ENCODE data around the gene TAS2R41.

DNA sequence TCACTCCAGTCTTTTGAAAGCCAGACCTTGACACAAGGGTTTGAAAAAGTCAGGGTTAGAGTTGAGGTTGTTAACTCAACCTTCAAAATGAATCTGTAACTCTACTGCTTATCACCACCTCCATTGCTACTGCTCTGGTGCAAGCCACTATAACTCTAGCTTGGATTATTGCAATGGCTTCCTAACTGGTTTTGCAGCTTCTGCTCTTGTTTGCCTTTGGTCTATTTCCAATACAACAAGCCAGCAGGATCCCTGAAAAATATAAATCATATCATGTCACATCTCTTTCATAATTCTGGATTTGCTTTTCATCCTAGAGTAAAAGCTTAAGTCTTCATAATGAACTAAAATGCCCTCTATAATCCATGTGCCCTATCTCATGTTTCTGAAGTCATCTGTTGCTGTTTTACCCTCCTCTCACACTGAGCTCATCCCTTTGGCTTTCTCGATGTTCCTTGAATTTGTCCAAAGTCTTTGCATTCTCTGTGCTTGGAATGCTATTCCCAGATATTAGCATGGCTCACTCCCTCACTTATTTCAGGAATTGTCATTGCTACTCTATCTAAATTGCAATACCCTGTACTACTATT, 23.5 kb upstream of the TAS2R41 start:
- TF ChIP-seq STAG1 (CRISPR knock-in tag; IDR thresholded peaks at IDR 0.05) (no peak), SP1 (IDR thresholded peaks at IDR 0.05) (no peak), SP1 (CRISPR knock-in tag; IDR thresholded peaks at IDR 0.05) (no peak), IKZF4 (CRISPR knock-in tag; IDR thresholded peaks at IDR 0.05; ENCODE audit: borderline replicate concordance, low read depth, not compliant biosample characterization) (no peak), EZH2 (conservative IDR thresholded peaks at IDR 0.05; ENCODE audit: low read depth, low read length) (no peak), POLR2A (IDR thresholded peaks at IDR 0.05; ENCODE audit: insufficient read depth in 1 of 2, low read depth in 2 of 2, low read length in 2 of 2) (no peak), KDM4B (CRISPR knock-in tag; IDR thresholded peaks at IDR 0.05) (no peak), EP300 (IDR thresholded peaks at IDR 0.05; ENCODE audit: low read depth in 2 of 2, low read length in 2 of 2) (no peak), EP300 (CRISPR knock-in tag; IDR thresholded peaks at IDR 0.05; ENCODE audit: borderline replicate concordance) (no peak), ZNF780A (CRISPR knock-in tag; IDR thresholded peaks at IDR 0.05) (no peak), POLR2AphosphoS5 (IDR thresholded peaks at IDR 0.05; ENCODE audit: low read depth, low read length) (no peak), ZNF331 (CRISPR knock-in tag; IDR thresholded peaks at IDR 0.05) (no peak), ETV6 (CRISPR knock-in tag; conservative IDR thresholded peaks at IDR 0.05) (no peak), SIN3A (IDR thresholded peaks at IDR 0.05; ENCODE audit: borderline replicate concordance, low read depth, low read length) (no peak)
- TF ChIP-seq, protein P1, sequence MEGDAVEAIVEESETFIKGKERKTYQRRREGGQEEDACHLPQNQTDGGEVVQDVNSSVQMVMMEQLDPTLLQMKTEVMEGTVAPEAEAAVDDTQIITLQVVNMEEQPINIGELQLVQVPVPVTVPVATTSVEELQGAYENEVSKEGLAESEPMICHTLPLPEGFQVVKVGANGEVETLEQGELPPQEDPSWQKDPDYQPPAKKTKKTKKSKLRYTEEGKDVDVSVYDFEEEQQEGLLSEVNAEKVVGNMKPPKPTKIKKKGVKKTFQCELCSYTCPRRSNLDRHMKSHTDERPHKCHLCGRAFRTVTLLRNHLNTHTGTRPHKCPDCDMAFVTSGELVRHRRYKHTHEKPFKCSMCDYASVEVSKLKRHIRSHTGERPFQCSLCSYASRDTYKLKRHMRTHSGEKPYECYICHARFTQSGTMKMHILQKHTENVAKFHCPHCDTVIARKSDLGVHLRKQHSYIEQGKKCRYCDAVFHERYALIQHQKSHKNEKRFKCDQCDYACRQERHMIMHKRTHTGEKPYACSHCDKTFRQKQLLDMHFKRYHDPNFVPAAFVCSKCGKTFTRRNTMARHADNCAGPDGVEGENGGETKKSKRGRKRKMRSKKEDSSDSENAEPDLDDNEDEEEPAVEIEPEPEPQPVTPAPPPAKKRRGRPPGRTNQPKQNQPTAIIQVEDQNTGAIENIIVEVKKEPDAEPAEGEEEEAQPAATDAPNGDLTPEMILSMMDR (CRISPR knock-in tag; IDR thresholded peaks at IDR 0.05), result no peak
- TF ChIP-seq, protein P2, sequence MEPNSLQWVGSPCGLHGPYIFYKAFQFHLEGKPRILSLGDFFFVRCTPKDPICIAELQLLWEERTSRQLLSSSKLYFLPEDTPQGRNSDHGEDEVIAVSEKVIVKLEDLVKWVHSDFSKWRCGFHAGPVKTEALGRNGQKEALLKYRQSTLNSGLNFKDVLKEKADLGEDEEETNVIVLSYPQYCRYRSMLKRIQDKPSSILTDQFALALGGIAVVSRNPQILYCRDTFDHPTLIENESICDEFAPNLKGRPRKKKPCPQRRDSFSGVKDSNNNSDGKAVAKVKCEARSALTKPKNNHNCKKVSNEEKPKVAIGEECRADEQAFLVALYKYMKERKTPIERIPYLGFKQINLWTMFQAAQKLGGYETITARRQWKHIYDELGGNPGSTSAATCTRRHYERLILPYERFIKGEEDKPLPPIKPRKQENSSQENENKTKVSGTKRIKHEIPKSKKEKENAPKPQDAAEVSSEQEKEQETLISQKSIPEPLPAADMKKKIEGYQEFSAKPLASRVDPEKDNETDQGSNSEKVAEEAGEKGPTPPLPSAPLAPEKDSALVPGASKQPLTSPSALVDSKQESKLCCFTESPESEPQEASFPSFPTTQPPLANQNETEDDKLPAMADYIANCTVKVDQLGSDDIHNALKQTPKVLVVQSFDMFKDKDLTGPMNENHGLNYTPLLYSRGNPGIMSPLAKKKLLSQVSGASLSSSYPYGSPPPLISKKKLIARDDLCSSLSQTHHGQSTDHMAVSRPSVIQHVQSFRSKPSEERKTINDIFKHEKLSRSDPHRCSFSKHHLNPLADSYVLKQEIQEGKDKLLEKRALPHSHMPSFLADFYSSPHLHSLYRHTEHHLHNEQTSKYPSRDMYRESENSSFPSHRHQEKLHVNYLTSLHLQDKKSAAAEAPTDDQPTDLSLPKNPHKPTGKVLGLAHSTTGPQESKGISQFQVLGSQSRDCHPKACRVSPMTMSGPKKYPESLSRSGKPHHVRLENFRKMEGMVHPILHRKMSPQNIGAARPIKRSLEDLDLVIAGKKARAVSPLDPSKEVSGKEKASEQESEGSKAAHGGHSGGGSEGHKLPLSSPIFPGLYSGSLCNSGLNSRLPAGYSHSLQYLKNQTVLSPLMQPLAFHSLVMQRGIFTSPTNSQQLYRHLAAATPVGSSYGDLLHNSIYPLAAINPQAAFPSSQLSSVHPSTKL (CRISPR knock-in tag; IDR thresholded peaks at IDR 0.05), result no peak
